Measurements from ENCODE around the gene CYFIP1.

Gene CYFIP1

GRCh38 chr15:22950256-22950990 lies 29.7 kb downstream of the CYFIP1 start:
- FAIRE-seq = no peak
- no peak for DNase-seq (ENCODE audit: low spot score)

GRCh38 chr15:22949074-22949547 lies 31.1 kb downstream of the CYFIP1 start:
- DNase-seq (ENCODE audit: low spot score) (no peak), FAIRE-seq (no peak)

GRCh38 chr15:22948056-22948455 lies 32.1 kb downstream of the CYFIP1 start:
- no peak for DNase-seq (ENCODE audit: low spot score)

GRCh38 chr15:22947101-22948000 lies 32.8 kb downstream of the CYFIP1 start:
- no peak for DNase-seq (ENCODE audit: low spot score)

More at GRCh38 chr15:22948056-22948455, 32.1 kb downstream of the CYFIP1 start:
- no peak for FAIRE-seq

GRCh38 chr15:22945071-22945470 lies 35.1 kb downstream of the CYFIP1 start:
- DNase-seq (ENCODE audit: low spot score) (no peak), FAIRE-seq (no peak)

More at GRCh38 chr15:22947101-22948000, 32.8 kb downstream of the CYFIP1 start:
- FAIRE-seq = no peak

GRCh38 chr15:22944651-22945050 lies 35.5 kb downstream of the CYFIP1 start:
- FAIRE-seq = no peak
- DNase-seq (ENCODE audit: low spot score) = no peak

GRCh38 chr15:22942877-22943276 lies 37.3 kb downstream of the CYFIP1 start:
- no peak for DNase-seq (ENCODE audit: low spot score)
- FAIRE-seq = no peak

GRCh38 chr15:22942306-22942855 lies 37.8 kb downstream of the CYFIP1 start:
- no peak for FAIRE-seq
- no peak for DNase-seq (ENCODE audit: low spot score)

GRCh38 chr15:22941179-22941578 lies 39.0 kb downstream of the CYFIP1 start:
- no peak for DNase-seq (ENCODE audit: low spot score)
- FAIRE-seq = no peak

GRCh38 chr15:22939652-22940061 lies 40.5 kb downstream of the CYFIP1 start:
- DNase-seq (ENCODE audit: low spot score) (no peak), FAIRE-seq (no peak)

GRCh38 chr15:22939051-22939450 lies 41.1 kb downstream of the CYFIP1 start:
- DNase-seq (ENCODE audit: low spot score) (no peak), FAIRE-seq (no peak)

GRCh38 chr15:22936577-22937472 lies 43.3 kb downstream of the CYFIP1 start:
- DNase-seq (ENCODE audit: low spot score) (no peak), FAIRE-seq (no peak)

- DNase-seq (ENCODE audit: low spot score) (no peak), FAIRE-seq (no peak)
Observed at GRCh38 chr15:22933641-22934061, 46.5 kb downstream of the CYFIP1 start.

- no peak for FAIRE-seq
- DNase-seq (ENCODE audit: low spot score) = no peak
Observed at GRCh38 chr15:22931784-22932536, 48.2 kb downstream of the CYFIP1 start.

- DNase-seq (ENCODE audit: low spot score) = no peak
- FAIRE-seq = no peak
Observed at GRCh38 chr15:22930782-22931484, 49.2 kb downstream of the CYFIP1 start.

- no peak for DNase-seq (ENCODE audit: low spot score)
- no peak for FAIRE-seq
Observed at GRCh38 chr15:22927761-22928160, 52.4 kb downstream of the CYFIP1 start.

GRCh38 chr15:22925875-22926274 lies 54.3 kb downstream of the CYFIP1 start:
- DNase-seq (ENCODE audit: low spot score) (no peak), FAIRE-seq (no peak)

GRCh38 chr15:22922003-22922402 lies 58.2 kb downstream of the CYFIP1 start:
- DNase-seq (ENCODE audit: low spot score) (no peak), FAIRE-seq (no peak)

- FAIRE-seq (no peak), DNase-seq (ENCODE audit: low spot score) (no peak)
Observed at GRCh38 chr15:22919171-22919570, 61.0 kb downstream of the CYFIP1 start.
